A673 (cell line): ENCODE results near the gene GSTO2.

Experiments used
- EZH2 ChIP-seq: fragments of 200-600 bp; sonication (generic); IDR thresholded peaks from 2 replicates; pipeline ENCODE4 v1.6.1; 2017; ENCODE audit warnings: borderline replicate concordance, low read depth, mild to moderate bottlenecking, mixed read lengths, antibody characterized with exemption, low read length; ENCODE audit not compliant: poor library complexity, severe bottlenecking
- TF ChIP-seq, protein P1 (sequence below): fragments of 300-800, 200-600 bp; sonication (generic); conservative IDR thresholded peaks from 2 replicates; pipeline ENCODE4 v1.5.1; 2017; ENCODE audit warnings: low read depth, mild to moderate bottlenecking, antibody characterized with exemption, low read length, moderate library complexity, mixed read lengths

DNA sequence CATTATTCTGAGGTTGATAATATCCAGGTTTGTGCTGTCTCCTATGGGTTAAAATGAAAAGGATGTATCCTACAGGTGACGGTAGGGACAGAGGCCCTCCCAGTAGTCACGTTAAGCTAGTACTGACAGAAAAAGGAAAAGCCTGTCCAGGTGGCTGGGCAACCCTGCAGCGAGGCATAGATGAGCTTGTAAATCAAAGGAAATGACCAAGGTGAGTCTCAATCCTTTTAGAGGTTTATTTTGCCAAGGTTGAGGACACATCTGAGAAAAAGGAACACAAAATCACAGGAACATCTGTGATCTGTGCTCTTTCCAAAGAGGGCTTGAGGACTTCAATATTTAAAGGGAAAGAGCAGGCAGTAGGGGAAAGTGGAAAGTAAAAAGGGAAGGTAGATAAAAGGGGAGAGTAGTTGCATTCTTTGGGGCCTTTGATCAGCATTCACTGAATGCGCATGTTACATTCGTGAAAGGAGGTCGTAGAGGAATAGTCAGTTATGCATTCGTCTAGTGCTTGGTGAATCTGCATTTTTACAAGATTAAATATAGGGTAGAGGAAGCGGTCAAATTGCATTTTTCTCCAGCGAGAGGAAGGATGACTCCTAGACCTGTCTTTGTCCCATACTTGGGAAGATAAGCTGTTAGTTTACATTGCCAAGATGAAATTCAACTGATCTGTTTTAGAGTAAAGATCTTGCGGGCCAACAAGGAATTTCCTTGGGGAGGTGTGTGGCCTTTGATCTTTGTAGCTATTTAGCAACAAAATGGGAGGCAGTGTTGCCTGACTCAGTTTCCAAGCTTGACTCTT lies 15.2 kb upstream of the GSTO2 start:
- TF ChIP-seq, protein P1, sequence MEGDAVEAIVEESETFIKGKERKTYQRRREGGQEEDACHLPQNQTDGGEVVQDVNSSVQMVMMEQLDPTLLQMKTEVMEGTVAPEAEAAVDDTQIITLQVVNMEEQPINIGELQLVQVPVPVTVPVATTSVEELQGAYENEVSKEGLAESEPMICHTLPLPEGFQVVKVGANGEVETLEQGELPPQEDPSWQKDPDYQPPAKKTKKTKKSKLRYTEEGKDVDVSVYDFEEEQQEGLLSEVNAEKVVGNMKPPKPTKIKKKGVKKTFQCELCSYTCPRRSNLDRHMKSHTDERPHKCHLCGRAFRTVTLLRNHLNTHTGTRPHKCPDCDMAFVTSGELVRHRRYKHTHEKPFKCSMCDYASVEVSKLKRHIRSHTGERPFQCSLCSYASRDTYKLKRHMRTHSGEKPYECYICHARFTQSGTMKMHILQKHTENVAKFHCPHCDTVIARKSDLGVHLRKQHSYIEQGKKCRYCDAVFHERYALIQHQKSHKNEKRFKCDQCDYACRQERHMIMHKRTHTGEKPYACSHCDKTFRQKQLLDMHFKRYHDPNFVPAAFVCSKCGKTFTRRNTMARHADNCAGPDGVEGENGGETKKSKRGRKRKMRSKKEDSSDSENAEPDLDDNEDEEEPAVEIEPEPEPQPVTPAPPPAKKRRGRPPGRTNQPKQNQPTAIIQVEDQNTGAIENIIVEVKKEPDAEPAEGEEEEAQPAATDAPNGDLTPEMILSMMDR = no peak
- no peak for TF ChIP-seq EZH2
